HG03558 (cell line): ENCODE data around the gene PRAF2.

Source experiments
- ATAC-seq: cut with Tn5 transposase; IDR thresholded peaks from one replicate; pipeline ENCODE4 v1.9.1; 2021; ENCODE audit warnings: moderate number of reproducible peaks; ENCODE audit not compliant: unreplicated experiment; ENCODE audit errors: extremely low read depth

Gene PRAF2

GRCh38 chrX:49073601-49074575 is at the start of gene PRAF2:
PRAF2 (minus strand) TSS chrX:49074002; CDS start chrX:49073987, 15 bp downstream.
- ATAC-seq: peak; percentile 59

GRCh38 chrX:49122499-49122898 is 48.7 kb upstream of the PRAF2 start:
- no peak for ATAC-seq

- no peak for ATAC-seq
Measured at GRCh38 chrX:49120091-49120490, 46.3 kb upstream of the PRAF2 start.

GRCh38 chrX:49117581-49117980 is 43.8 kb upstream of the PRAF2 start:
- no peak for ATAC-seq

GRCh38 chrX:49116716-49117115 is 42.9 kb upstream of the PRAF2 start:
- no peak for ATAC-seq

- ATAC-seq: no peak
Measured at GRCh38 chrX:49116076-49116475, 42.3 kb upstream of the PRAF2 start.

GRCh38 chrX:49111791-49112190 is 38.0 kb upstream of the PRAF2 start:
- no peak for ATAC-seq

- no peak for ATAC-seq
Measured at GRCh38 chrX:49110417-49110816, 36.6 kb upstream of the PRAF2 start.

- no peak for ATAC-seq
Measured at GRCh38 chrX:49108641-49109040, 34.8 kb upstream of the PRAF2 start.

GRCh38 chrX:49106930-49107329 is 33.1 kb upstream of the PRAF2 start:
- no peak for ATAC-seq

- no peak for ATAC-seq
Measured at GRCh38 chrX:49106296-49106695, 32.5 kb upstream of the PRAF2 start.

- no peak for ATAC-seq
Measured at GRCh38 chrX:49103637-49104036, 29.8 kb upstream of the PRAF2 start.

GRCh38 chrX:49102190-49102589 is 28.4 kb upstream of the PRAF2 start:
- no peak for ATAC-seq

- no peak for ATAC-seq
Measured at GRCh38 chrX:49101629-49101984, 27.8 kb upstream of the PRAF2 start.

GRCh38 chrX:49100704-49101628 is 27.2 kb upstream of the PRAF2 start:
- peak; percentile 81 for ATAC-seq

GRCh38 chrX:49096419-49096818 is 22.6 kb upstream of the PRAF2 start:
- ATAC-seq: no peak

- ATAC-seq: no peak
Measured at GRCh38 chrX:49089553-49089952, 15.8 kb upstream of the PRAF2 start.

GRCh38 chrX:49082271-49082871 is 8.6 kb upstream of the PRAF2 start:
- no peak for ATAC-seq

- no peak for ATAC-seq
Measured at GRCh38 chrX:49079489-49080428, 6.0 kb upstream of the PRAF2 start, which contains the start of gene WDR45. WDR45 (minus strand) TSS chrX:49079887; CDS start chrX:49078095, 1,792 bp downstream.
